GM19463 (cell line): ENCODE data around the gene CT45A10.
A peak's percentile ranks its signal among the peaks of the same experiment; 100 is the strongest.
"Not testable (repeated sequence)": the region's sequence is repeated elsewhere in the genome, so short reads cannot be mapped to it uniquely, and the experiment has no call there.

ENCODE experiments used
- ATAC-seq: cut with Tn5 transposase; IDR thresholded peaks from one replicate; pipeline ENCODE4 v1.9.1; 2021; ENCODE audit warnings: mild to moderate bottlenecking, moderate library complexity; ENCODE audit not compliant: unreplicated experiment

CT45A10 gene

GRCh38 chrX:135893294-135893817 is at the start of gene CT45A10, which contains the start of gene SAGE1:
TSS of gene CT45A10 (minus strand) at chrX:135893444. CDS start at chrX:135885344, 8,100 bp downstream.
TSS of gene SAGE1 (plus strand) at chrX:135893716. CDS start at chrX:135896243, 2,527 bp downstream.
- ATAC-seq, result no peak

- ATAC-seq, result peak; percentile 77
These were observed 38.6 kb upstream of the CT45A10 start for GRCh38 chrX:135931644-135932487.

GRCh38 chrX:135927897-135928296 is 34.7 kb upstream of the CT45A10 start:
- no peak for ATAC-seq

- no peak for ATAC-seq
These were observed 30.1 kb upstream of the CT45A10 start for GRCh38 chrX:135923353-135923752.

GRCh38 chrX:135920516-135920915 is 27.3 kb upstream of the CT45A10 start:
- ATAC-seq, result not testable (repeated sequence)

GRCh38 chrX:135914404-135914803 is 21.2 kb upstream of the CT45A10 start:
- ATAC-seq, result no peak

GRCh38 chrX:135910251-135910650 is 17.0 kb upstream of the CT45A10 start:
- no peak for ATAC-seq

- no peak for ATAC-seq
These were observed 463 bp downstream of the CT45A10 start for GRCh38 chrX:135892781-135893180.

- no peak for ATAC-seq
These were observed 3.1 kb downstream of the CT45A10 start for GRCh38 chrX:135890087-135890585.

- ATAC-seq, result not testable (repeated sequence)
These were observed 4.3 kb downstream of the CT45A10 start for GRCh38 chrX:135888976-135889375.

- ATAC-seq, result not testable (repeated sequence)
These were observed 5.0 kb downstream of the CT45A10 start for GRCh38 chrX:135888230-135888629.

GRCh38 chrX:135882741-135883140 is 10.5 kb downstream of the CT45A10 start:
- not testable (repeated sequence) for ATAC-seq

GRCh38 chrX:135871712-135872111 is 21.5 kb downstream of the CT45A10 start, which contains the start of gene CT45A9:
TSS of gene CT45A9 (minus strand) at chrX:135871812. CDS start at chrX:135868061, 3,751 bp downstream.
- not testable (repeated sequence) for ATAC-seq

- not testable (repeated sequence) for ATAC-seq
These were observed 38.8 kb downstream of the CT45A10 start, which contains the start of gene CT45A8 for GRCh38 chrX:135854438-135854837. TSS of gene CT45A8 (minus strand) at chrX:135854538. CDS start at chrX:135850783, 3,755 bp downstream.

GRCh38 chrX:135837180-135837579 is 56.1 kb downstream of the CT45A10 start, which contains the start of gene CT45A7:
TSS of gene CT45A7 (minus strand) at chrX:135837280. CDS start at chrX:135833533, 3,747 bp downstream.
- ATAC-seq, result not testable (repeated sequence)
